Cardiac muscle cell (in vitro differentiated cells and primary cell): ENCODE results near the gene WDR17. TPM values are rescaled to one million over a fixed set of nuclear protein-coding genes. Genes with fewer than 3 reads are reported as not detected.

Source experiments
- DNase-seq, 2 donors: peaks; one replicate each; pipeline versions ENCODE4 v3.0.0 to v3.0.0-alpha.2; 2010 to 2017; ENCODE audit warnings: low read depth in 1 of 2, low spot score in 1 of 2
- H3K27ac ChIP-seq: fragments of 200-600 bp; sonication (generic); 2 replicates; pipeline ENCODE4 v1.5.1; 2016
- H3K27me3 ChIP-seq: fragments of 200-600 bp; sonication (generic); 2 replicates; pipeline ENCODE4 v1.6.0; 2016; ENCODE audit warnings: control low read depth
- H3K36me3 ChIP-seq: fragments of 200-600 bp; sonication (generic); 2 replicates; pipeline ENCODE4 v1.5.1; 2016; ENCODE audit warnings: control low read depth
- H3K4me1 ChIP-seq: fragments of 200-600 bp; sonication (generic); 2 replicates; pipeline ENCODE4 v1.8.1; 2017; ENCODE audit warnings: low read depth, mild to moderate bottlenecking, mixed run types
- H3K4me3 ChIP-seq: fragments of 200-600 bp; sonication (generic); 2 replicates; pipeline ENCODE4 v1.5.1; 2016; ENCODE audit warnings: mild to moderate bottlenecking
- H3K9me3 ChIP-seq: fragments of 200-600 bp; sonication (generic); 2 replicates; pipeline ENCODE4 v1.5.1; 2017; ENCODE audit warnings: low read depth, mild to moderate bottlenecking, control low read depth
- CTCF ChIP-seq: IDR thresholded peaks from 2 replicates; pipeline ENCODE4 v1.5.1; 2012; ENCODE audit warnings: low read depth, mild to moderate bottlenecking, low read length
- polyA plus RNA-seq: library from polyadenylated mRNA; unstranded; fragments of >200 nt; fragmentation: Nextera tagmentation; extraction: Ambion mirVana; gene quantifications from 2 replicates; pipeline ENCODE4 v1.2.1, GENCODE V29; 2016
- total RNA-seq: library from RNA; depleted of rRNA; stranded (reverse); fragments of >200 nt; gene quantifications from 2 replicates; pipeline ENCODE4 v1.2.3, GENCODE V29; 2016

Gene WDR17
- total and polyA plus RNA-seq, 2 experiments from 2014 or later = 0.39 to 0.77 TPM

DNA sequence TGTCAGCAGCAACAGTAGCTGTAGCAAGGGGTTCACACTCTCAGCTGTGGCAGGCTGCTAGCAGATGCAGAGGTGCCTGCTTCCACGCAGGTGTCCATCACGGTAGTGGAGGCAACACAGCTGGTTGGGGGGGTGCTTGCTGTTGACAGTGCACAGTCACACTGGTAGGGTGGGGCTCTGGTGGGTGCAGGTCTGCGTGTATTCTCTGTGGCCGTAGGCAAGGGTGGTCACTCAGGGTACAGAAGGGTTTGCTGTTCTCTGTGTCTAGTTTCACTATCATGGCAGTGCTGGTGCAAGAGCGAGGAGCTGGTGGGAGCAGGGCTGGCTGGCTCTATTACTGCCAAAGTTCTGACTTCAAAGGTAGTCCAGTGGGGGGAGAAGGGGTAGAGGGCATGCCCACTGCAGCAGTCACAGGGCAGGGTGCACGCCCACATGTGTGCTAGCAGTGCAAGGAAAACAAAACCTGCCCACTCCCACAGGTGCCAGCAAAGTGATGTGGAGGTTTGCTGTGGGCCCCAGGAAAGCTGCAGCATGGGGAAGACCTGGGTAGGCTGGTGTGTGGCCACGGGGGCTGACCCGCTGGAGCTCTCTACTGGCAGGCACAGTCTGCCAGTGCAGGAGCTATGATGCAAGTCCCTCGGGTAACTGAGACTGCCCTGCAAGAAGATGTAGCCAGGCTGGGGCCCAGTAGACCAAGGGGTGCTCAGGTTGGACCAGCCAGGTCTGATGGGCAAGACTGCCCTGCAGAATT is 21.6 kb upstream of the WDR17 start:
- H3K4me1 ChIP-seq = no peaks in the 10 kb centered on the region
- no peak for DNase-seq
- H3K4me3 ChIP-seq = no peak overlapping the region
- no peak for TF ChIP-seq CTCF
- no peak overlapping the region for H3K27ac ChIP-seq
- H3K27me3 ChIP-seq = no peaks in the 10 kb centered on the region
- H3K9me3 ChIP-seq = no peaks in the 10 kb centered on the region
- no peaks in the 10 kb centered on the region for H3K36me3 ChIP-seq

GRCh38 chr4:176044589-176044951 is 21.1 kb upstream of the WDR17 start:
- Histone ChIP-seq H3K4me1 (no peaks in the 10 kb centered on the region), H3K36me3 (no peaks in the 10 kb centered on the region), H3K4me3 (no peak overlapping the region), H3K9me3 (no peaks in the 10 kb centered on the region), H3K27ac (no peak overlapping the region), H3K27me3 (no peaks in the 10 kb centered on the region)
- no peak for TF ChIP-seq CTCF
- DNase-seq = peak in 1 of 2 donors; percentile 10

DNA sequence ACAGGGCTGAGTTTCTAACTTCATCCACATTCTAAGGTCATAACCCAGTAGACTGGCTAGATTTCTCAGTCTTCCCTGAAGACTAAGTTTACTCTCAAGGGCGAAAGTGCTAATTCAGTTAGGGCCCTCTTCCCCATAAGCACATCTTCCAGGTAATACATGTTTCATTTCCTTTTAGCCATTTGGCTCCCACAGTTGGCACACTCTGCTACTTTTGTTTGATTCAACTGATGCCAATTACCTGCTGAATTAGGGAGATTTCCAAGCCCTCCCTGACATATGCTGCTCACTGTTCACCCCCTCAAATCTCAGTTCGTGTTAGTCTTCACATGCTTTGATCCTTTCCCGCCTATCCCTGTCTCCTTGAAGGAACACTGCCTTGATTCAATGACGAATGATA is 17.0 kb upstream of the WDR17 start:
- H3K9me3 ChIP-seq = no peaks in the 10 kb centered on the region
- H3K27me3 ChIP-seq = no peaks in the 10 kb centered on the region
- no peak overlapping the region for H3K4me3 ChIP-seq
- no peak for TF ChIP-seq CTCF
- H3K27ac ChIP-seq = no peak overlapping the region
- no peak for DNase-seq
- no peaks in the 10 kb centered on the region for H3K4me1 ChIP-seq
- H3K36me3 ChIP-seq = no peaks in the 10 kb centered on the region

DNA sequence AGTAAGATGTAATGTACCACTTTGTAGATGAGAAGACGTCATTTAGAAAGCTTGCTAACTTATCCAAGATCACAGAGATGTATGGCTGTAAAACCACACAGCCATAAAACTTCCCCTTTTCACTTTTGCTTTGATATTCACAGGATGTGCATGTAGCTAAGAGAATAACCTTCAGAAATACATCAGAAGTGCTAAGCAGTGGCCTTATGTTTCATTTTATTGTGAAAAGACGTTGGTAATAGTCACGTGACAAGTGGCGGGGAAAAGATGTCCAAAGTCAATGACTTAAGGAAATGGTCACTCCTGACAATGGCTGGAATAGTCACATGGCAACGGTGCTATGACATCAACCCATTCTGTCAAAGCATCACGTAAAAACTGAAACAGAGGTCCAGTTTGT is 12.9 kb upstream of the WDR17 start:
- TF ChIP-seq CTCF = no peak
- no peaks in the 10 kb centered on the region for H3K9me3 ChIP-seq
- H3K4me3 ChIP-seq = no peak overlapping the region
- no peaks in the 10 kb centered on the region for H3K4me1 ChIP-seq
- H3K36me3 ChIP-seq = no peaks in the 10 kb centered on the region
- H3K27ac ChIP-seq = no peak overlapping the region
- H3K27me3 ChIP-seq = no peaks in the 10 kb centered on the region
- no peak for DNase-seq

- H3K9me3 ChIP-seq = no peaks in the 10 kb centered on the region
- no peaks in the 10 kb centered on the region for H3K27me3 ChIP-seq
- H3K4me3 ChIP-seq = no peak overlapping the region
- no peaks in the 10 kb centered on the region for H3K4me1 ChIP-seq
- TF ChIP-seq CTCF = no peak
- H3K36me3 ChIP-seq = no peaks in the 10 kb centered on the region
- no peak overlapping the region for H3K27ac ChIP-seq
- DNase-seq = no peak
Observed at GRCh38 chr4:176053785-176054184, 11.9 kb upstream of the WDR17 start.
